ENCODE measurements around the gene USH2A.

DNA sequence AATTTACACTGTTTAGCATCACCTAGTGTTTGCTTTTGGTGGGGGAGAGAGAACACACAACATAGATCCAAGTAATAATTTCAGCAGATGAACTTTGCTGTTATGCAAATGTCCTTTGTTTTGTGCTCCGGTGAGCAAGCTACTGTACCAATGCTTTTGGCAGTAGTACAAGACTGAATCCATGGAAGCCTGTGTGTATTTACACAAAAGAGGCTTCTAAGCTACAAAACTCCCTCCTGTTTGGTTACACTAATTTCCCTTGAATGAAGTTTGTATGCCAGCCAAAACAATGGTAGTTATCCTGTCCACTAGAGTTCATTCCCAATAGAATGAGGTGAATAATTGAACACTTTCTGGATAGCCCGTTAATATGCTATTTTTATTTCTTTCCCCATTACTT, 535.6 kb downstream of the USH2A start:
- TF ChIP-seq, protein P1, sequence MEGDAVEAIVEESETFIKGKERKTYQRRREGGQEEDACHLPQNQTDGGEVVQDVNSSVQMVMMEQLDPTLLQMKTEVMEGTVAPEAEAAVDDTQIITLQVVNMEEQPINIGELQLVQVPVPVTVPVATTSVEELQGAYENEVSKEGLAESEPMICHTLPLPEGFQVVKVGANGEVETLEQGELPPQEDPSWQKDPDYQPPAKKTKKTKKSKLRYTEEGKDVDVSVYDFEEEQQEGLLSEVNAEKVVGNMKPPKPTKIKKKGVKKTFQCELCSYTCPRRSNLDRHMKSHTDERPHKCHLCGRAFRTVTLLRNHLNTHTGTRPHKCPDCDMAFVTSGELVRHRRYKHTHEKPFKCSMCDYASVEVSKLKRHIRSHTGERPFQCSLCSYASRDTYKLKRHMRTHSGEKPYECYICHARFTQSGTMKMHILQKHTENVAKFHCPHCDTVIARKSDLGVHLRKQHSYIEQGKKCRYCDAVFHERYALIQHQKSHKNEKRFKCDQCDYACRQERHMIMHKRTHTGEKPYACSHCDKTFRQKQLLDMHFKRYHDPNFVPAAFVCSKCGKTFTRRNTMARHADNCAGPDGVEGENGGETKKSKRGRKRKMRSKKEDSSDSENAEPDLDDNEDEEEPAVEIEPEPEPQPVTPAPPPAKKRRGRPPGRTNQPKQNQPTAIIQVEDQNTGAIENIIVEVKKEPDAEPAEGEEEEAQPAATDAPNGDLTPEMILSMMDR (IDR thresholded peaks at IDR 0.05) = no peak
- no peak for TF ChIP-seq POLR2A (IDR thresholded peaks at IDR 0.05)
